ENCODE results near the gene PCDHGA12. TPM values are rescaled to one million over a fixed set of nuclear protein-coding genes. Genes with fewer than 3 reads are reported as not detected.

Gene PCDHGA12
- total RNA-seq, 5 donors from 2014 or later (not counting 1 experiment from before 2014, with no cell fraction given): 0.09 to 0.53 (median 0.22) TPM; not detected in 1

DNA sequence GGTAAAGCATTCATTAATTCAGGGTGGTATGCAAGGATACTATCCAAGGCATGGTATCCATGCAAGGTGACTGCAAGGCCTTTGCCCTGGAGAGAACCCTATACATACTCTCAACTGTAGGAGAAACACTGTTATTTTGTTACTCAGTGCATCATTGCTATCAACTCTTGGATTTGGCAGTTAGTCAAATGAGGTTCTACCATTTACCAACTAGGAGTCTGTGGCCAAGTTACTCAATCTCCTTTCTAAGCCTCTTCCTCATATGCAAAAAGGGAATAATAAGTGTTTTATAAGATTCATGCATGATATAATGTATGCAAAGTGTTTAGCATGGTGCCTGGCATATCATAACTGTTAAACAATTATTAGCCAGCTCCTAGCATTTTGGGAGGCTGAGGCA, 49.5 kb downstream of the PCDHGA12 start:
- POLR2A ChIA-PET: no interaction called here
- H3K9me3 Mint-ChIP-seq: no peaks in the 10 kb centered on the region
- H3K36me3 ChIP-seq (ENCODE audit: control insufficient read depth in 2 of 2, extremely low read depth in 1 of 2, insufficient read depth in 1 of 2, low read length in 1 of 2): no peaks in the 10 kb centered on the region
- H3K27ac ChIP-seq (ENCODE audit: low read length): no peak overlapping the region
- peaks cover 24 to 61% of the 10 kb centered on the region in 2 experiments for H3K27me3 ChIP-seq (replicated peaks in 1 of 2; ENCODE audit: control insufficient read depth in 2 of 2, extremely low read depth in 1 of 2, insufficient read depth in 2 of 2, low read length in 1 of 2)
- H3K4me3 Mint-ChIP-seq: no peak overlapping the region
- H3K4me1 Mint-ChIP-seq: peaks cover 33 to 41% (median 38%) of the 10 kb centered on the region in 3 donors
- no peak for DNase-seq
- H3K27ac Mint-ChIP-seq: no peak overlapping the region
- H3K4me1 ChIP-seq (ENCODE audit: control insufficient read depth in 1 of 2, extremely low read depth in 1 of 2, insufficient read depth in 2 of 2, low read length in 2 of 2): peaks cover 0 to 27% of the 10 kb centered on the region in 2 experiments
- no peak for ATAC-seq (replicated peaks in 1 of 4)
- H3K36me3 Mint-ChIP-seq: no peaks in the 10 kb centered on the region
- no peaks in the 10 kb centered on the region for H3K9me3 ChIP-seq
- H3K27me3 Mint-ChIP-seq: peaks cover 67 to 94% of the 10 kb centered on the region in 2 donors
- no peak overlapping the region for H3K4me3 ChIP-seq (ENCODE audit: control insufficient read depth in 1 of 2, extremely low read depth in 1 of 2, low read length in 1 of 2)
- CTCF ChIA-PET: no interaction called here

Other genes with a start within 250 kb of the PCDHGA12 start
- gene PCDHB16, start 248.1 kb upstream of the PCDHGA12 start, total RNA-seq: not detected
- under 1 TPM in 3 of 5 donors, not detected in 2; 0.09 to 0.26 (median 0.23) TPM for gene PCDHB9, start 243.3 kb upstream of the PCDHGA12 start, total RNA-seq
- not detected for gene PCDHB10, start 238.2 kb upstream of the PCDHGA12 start, total RNA-seq
- gene PCDHB11, start 230.9 kb upstream of the PCDHGA12 start, total RNA-seq: not detected
- gene PCDHB12, start 221.8 kb upstream of the PCDHGA12 start, total RNA-seq: not detected
- gene PCDHB13, start 216.6 kb upstream of the PCDHGA12 start, total RNA-seq: under 1 TPM in 1 of 5 donors, not detected in 4; 0.06 TPM
- gene PCDHB14, start 207.2 kb upstream of the PCDHGA12 start, total RNA-seq: under 1 TPM in 1 of 5 donors, not detected in 4; 0.12 TPM
- gene PCDHB15, start 185.1 kb upstream of the PCDHGA12 start, total RNA-seq: under 1 TPM in 2 of 5 donors, not detected in 3; 0.12 to 0.16 TPM
- 1 to 10 TPM in 2 of 5 donors, under 1 TPM in 2, not detected in 1; 0.49 to 2.0 (median 0.97) TPM for gene SLC25A2, start 126.5 kb upstream of the PCDHGA12 start, total RNA-seq
- 100 to 1,000 TPM in 3 of 5 donors, 10 to 100 TPM in 2; 83.7 to 103 (median 101) TPM for gene TAF7, start 109.7 kb upstream of the PCDHGA12 start, total RNA-seq
- under 1 TPM in 4 of 5 donors, not detected in 1; 0.16 to 0.38 (median 0.31) TPM for gene PCDHGA1, start 100.0 kb upstream of the PCDHGA12 start, total RNA-seq
- gene PCDHGA2, start 91.7 kb upstream of the PCDHGA12 start, total RNA-seq: under 1 TPM in 2 of 5 donors, not detected in 3; 0.13 to 0.15 TPM
- under 1 TPM in 2 of 5 donors, not detected in 3; 0.09 to 0.20 TPM for gene PCDHGA3, start 86.7 kb upstream of the PCDHGA12 start, total RNA-seq
- gene PCDHGB1, start 80.4 kb upstream of the PCDHGA12 start, total RNA-seq: under 1 TPM in 2 of 5 donors, not detected in 3; 0.13 to 0.19 TPM
- under 1 TPM in 4 of 5 donors, not detected in 1; 0.18 to 0.37 (median 0.28) TPM for gene PCDHGA4, start 75.5 kb upstream of the PCDHGA12 start, total RNA-seq
- gene PCDHGB2, start 70.5 kb upstream of the PCDHGA12 start, total RNA-seq: under 1 TPM; 0.16 to 0.62 (median 0.47) TPM
- gene PCDHGA5, start 66.3 kb upstream of the PCDHGA12 start, total RNA-seq: under 1 TPM in 3 of 5 donors, not detected in 2; 0.06 to 0.43 (median 0.41) TPM
- under 1 TPM; 0.20 to 0.85 (median 0.41) TPM for gene PCDHGB3, start 60.3 kb upstream of the PCDHGA12 start, total RNA-seq
- under 1 TPM; 0.19 to 0.64 (median 0.28) TPM for gene PCDHGA6, start 56.6 kb upstream of the PCDHGA12 start, total RNA-seq
- under 1 TPM; 0.16 to 0.53 (median 0.21) TPM for gene PCDHGA7, start 47.8 kb upstream of the PCDHGA12 start, total RNA-seq
- under 1 TPM; 0.09 to 0.29 (median 0.19) TPM for gene PCDHGB4, start 42.8 kb upstream of the PCDHGA12 start, total RNA-seq
- under 1 TPM in 3 of 5 donors, not detected in 2; 0.05 to 0.13 (median 0.09) TPM for gene PCDHGA8, start 37.9 kb upstream of the PCDHGA12 start, total RNA-seq
- gene PCDHGB5, start 32.6 kb upstream of the PCDHGA12 start, total RNA-seq: under 1 TPM; 0.26 to 0.96 (median 0.39) TPM
- gene PCDHGA9, start 27.7 kb upstream of the PCDHGA12 start, total RNA-seq: under 1 TPM in 4 of 5 donors, not detected in 1; 0.14 to 0.26 (median 0.19) TPM
- under 1 TPM in 4 of 5 donors, not detected in 1; 0.19 to 0.59 (median 0.37) TPM for gene PCDHGB6, start 22.5 kb upstream of the PCDHGA12 start, total RNA-seq
- gene PCDHGA10, start 17.5 kb upstream of the PCDHGA12 start, total RNA-seq: under 1 TPM; 0.10 to 0.53 (median 0.32) TPM
- under 1 TPM; 0.16 to 0.33 (median 0.22) TPM for gene PCDHGB7, start 12.8 kb upstream of the PCDHGA12 start, total RNA-seq
- under 1 TPM in 4 of 5 donors, not detected in 1; 0.06 to 0.44 (median 0.11) TPM for gene PCDHGA11, start 9.5 kb upstream of the PCDHGA12 start, total RNA-seq
- gene PCDHGC3, start 45.5 kb downstream of the PCDHGA12 start, total RNA-seq: under 1 TPM in 4 of 5 donors, not detected in 1; 0.12 to 0.30 (median 0.24) TPM
- under 1 TPM in 2 of 5 donors, not detected in 3; 0.18 to 0.51 TPM for gene PCDHGC4, start 54.5 kb downstream of the PCDHGA12 start, total RNA-seq
- not detected for gene PCDHGC5, start 58.6 kb downstream of the PCDHGA12 start, total RNA-seq
- 100 to 1,000 TPM; 190 to 271 (median 211) TPM for gene DIAPH1, start 188.5 kb downstream of the PCDHGA12 start, total RNA-seq
- 10 to 100 TPM; 68.5 to 78.5 (median 73.8) TPM for gene HDAC3, start 206.3 kb downstream of the PCDHGA12 start, total RNA-seq
- 10 to 100 TPM; 15.3 to 30.7 (median 26.0) TPM for gene RELL2, start 206.5 kb downstream of the PCDHGA12 start, total RNA-seq
- gene FCHSD1, start 220.9 kb downstream of the PCDHGA12 start, total RNA-seq: 100 to 1,000 TPM in 3 of 5 donors, 10 to 100 TPM in 2; 68.5 to 103 (median 101) TPM

Measured in T-cell (primary cell).